Activated B cell treated with CpG ODN at 0.5 μM for 24 hours (primary cell): ENCODE measurements around the gene SLC2A10. TPM values are rescaled to one million over a fixed set of nuclear protein-coding genes. Genes with fewer than 3 reads are reported as not detected.

ENCODE experiments used
- ATAC-seq: fragments of 200-7000 bp; cut with Tn5 transposase; one replicate; pipeline ENCODE4 v1.10.0; 2021; ENCODE audit warnings: low read depth, mild to moderate bottlenecking, moderate library complexity
- CTCF ChIA-PET: fragments of 350-600 bp; sonication (Branson Sonifier 250); formaldehyde crosslinking; loops from one replicate; lab custom pipeline; 2021; ENCODE audit warnings: antibody characterized with exemption; lab: Charles Lee
- POLR2A ChIA-PET: fragments of 350-600 bp; sonication (Branson Sonifier 250); formaldehyde crosslinking; loops from one replicate; lab custom pipeline; 2021; ENCODE audit warnings: antibody characterized with exemption; lab: Charles Lee
- DNase-seq: peaks from one replicate; pipeline ENCODE4 v3.0.0; 2022
- H3K27ac Mint-ChIP-seq: one replicate; pipeline ENCODE4 v1.8.0; 2020; ENCODE audit warnings: mixed read lengths
- H3K27me3 Mint-ChIP-seq: one replicate; pipeline ENCODE4 v1.8.0; 2021; ENCODE audit warnings: mixed read lengths
- H3K36me3 Mint-ChIP-seq: one replicate; pipeline ENCODE4 v1.8.0; 2021; ENCODE audit warnings: low read depth, mixed read lengths
- H3K4me1 Mint-ChIP-seq: one replicate; pipeline ENCODE4 v1.8.0; 2021; ENCODE audit warnings: mixed read lengths
- H3K4me3 Mint-ChIP-seq: one replicate; pipeline ENCODE4 v1.8.0; 2020; ENCODE audit warnings: mild to moderate bottlenecking, mixed read lengths
- H3K9me3 Mint-ChIP-seq: one replicate; pipeline ENCODE4 v1.8.0; 2020; ENCODE audit warnings: mixed read lengths
- CTCF ChIP-seq: fragments of 200-600 bp; IDR thresholded peaks from one replicate; pipeline ENCODE4 v1.8.0; 2022; ENCODE audit warnings: antibody characterized with exemption, mild to moderate bottlenecking
- intact Hi-C: fragments of 100-400 bp; cut with micrococcal nuclease; formaldehyde crosslinking; loops from one replicate; pipeline ENCODE4 v1.15.1; 2024
- total RNA-seq: library from RNA; stranded (reverse); gene quantifications from 2 replicates; pipeline ENCODE4 v1.2.3, GENCODE V29; 2022

SLC2A10 gene
- total RNA-seq, 1 donor from 2014 or later = not detected

- CTCF ChIA-PET = no interaction called here
- peak; percentile 30 for TF ChIP-seq CTCF
- POLR2A ChIA-PET = no interaction called here
- Mint-ChIP-seq H3K27me3 (peaks cover 5% of the 10 kb centered on the region), H3K36me3 (no peaks in the 10 kb centered on the region), H3K4me1 (peaks cover 6% of the 10 kb centered on the region), H3K9me3 (no peaks in the 10 kb centered on the region), H3K4me3 (no peak overlapping the region), H3K27ac (no peak overlapping the region)
- intact Hi-C loops = no loop called here
- no peak for DNase-seq
- ATAC-seq = peak; percentile 45
Measured at GRCh38 chr20:46757754-46758678, 48.6 kb downstream of the SLC2A10 start.

GRCh38 chr20:46758929-46759669 is 49.6 kb downstream of the SLC2A10 start:
- Mint-ChIP-seq H3K4me3 (no peak overlapping the region), H3K9me3 (no peaks in the 10 kb centered on the region), H3K36me3 (no peaks in the 10 kb centered on the region), H3K4me1 (peaks cover 6% of the 10 kb centered on the region), H3K27ac (no peak overlapping the region), H3K27me3 (peaks cover 7% of the 10 kb centered on the region)
- POLR2A ChIA-PET = no interaction called here
- CTCF ChIA-PET = no interaction called here
- intact Hi-C loops = no loop called here
- DNase-seq (no peak), ATAC-seq (no peak)
- no peak for TF ChIP-seq CTCF

- DNase-seq (no peak), ATAC-seq (no peak)
- no peaks in the 10 kb centered on the region for H3K36me3 Mint-ChIP-seq
- no peaks in the 10 kb centered on the region for H3K9me3 Mint-ChIP-seq
- ChIA-PET CTCF (no interaction called here), POLR2A (no interaction called here)
- no peak for TF ChIP-seq CTCF
- H3K27me3 Mint-ChIP-seq = peaks cover 19% of the 10 kb centered on the region
- no peak overlapping the region for H3K4me3 Mint-ChIP-seq
- intact Hi-C loops = no loop called here
- peaks cover 6% of the 10 kb centered on the region for H3K4me1 Mint-ChIP-seq
- no peak overlapping the region for H3K27ac Mint-ChIP-seq
Measured at GRCh38 chr20:46761566-46761965, 52.1 kb downstream of the SLC2A10 start.

- no peak for ATAC-seq
- no peak for DNase-seq
- Mint-ChIP-seq H3K36me3 (no peaks in the 10 kb centered on the region), H3K9me3 (no peaks in the 10 kb centered on the region), H3K4me3 (no peak overlapping the region), H3K4me1 (no peaks in the 10 kb centered on the region), H3K27me3 (peaks cover 21% of the 10 kb centered on the region), H3K27ac (no peak overlapping the region)
- ChIA-PET CTCF (interaction anchor here (1.1 kb wide), 1 partner anchor 11 kb away, joined by 3 read pairs; no protein-coding TSS in a partner anchor), POLR2A (no interaction called here)
- no peak for TF ChIP-seq CTCF
- intact Hi-C loops = no loop called here
Measured at GRCh38 chr20:46764068-46764467, 54.6 kb downstream of the SLC2A10 start.

- ATAC-seq = no peak
- H3K4me1 Mint-ChIP-seq = no peaks in the 10 kb centered on the region
- no peaks in the 10 kb centered on the region for H3K9me3 Mint-ChIP-seq
- POLR2A ChIA-PET = no interaction called here
- CTCF ChIA-PET = no interaction called here
- H3K36me3 Mint-ChIP-seq = no peaks in the 10 kb centered on the region
- TF ChIP-seq CTCF = no peak
- no peak overlapping the region for H3K27ac Mint-ChIP-seq
- intact Hi-C loops = no loop called here
- no peak overlapping the region for H3K4me3 Mint-ChIP-seq
- DNase-seq = no peak
- H3K27me3 Mint-ChIP-seq = peaks cover 20% of the 10 kb centered on the region
Measured at GRCh38 chr20:46765506-46766120, 56.2 kb downstream of the SLC2A10 start.
